Activated naive CD4-positive, alpha-beta T cell treated with anti-CD3 and anti-CD28 coated beads, Interleukin-2, amount 50 U/mL, for 16 hours (primary cell): ENCODE data around the gene THADA.

Experiments used
- DNase-seq: peaks from one replicate; pipeline ENCODE4 v3.0.0-alpha.2; 2020

The THADA gene

GRCh38 chr2:43490252-43490786, 105.5 kb downstream of the THADA start:
- no peak for DNase-seq

- DNase-seq, result no peak
Observed at GRCh38 chr2:43488737-43489136, 107.1 kb downstream of the THADA start.

GRCh38 chr2:43486603-43487002, 109.2 kb downstream of the THADA start:
- no peak for DNase-seq

- DNase-seq, result no peak
Observed at GRCh38 chr2:43484323-43484930, 111.4 kb downstream of the THADA start.

- no peak for DNase-seq
Observed at GRCh38 chr2:43482961-43483360, 112.9 kb downstream of the THADA start.

- no peak for DNase-seq
Observed at GRCh38 chr2:43481927-43482542, 113.8 kb downstream of the THADA start.

GRCh38 chr2:43480874-43481273, 115.0 kb downstream of the THADA start:
- DNase-seq, result no peak

GRCh38 chr2:43478412-43479086, 117.3 kb downstream of the THADA start:
- DNase-seq, result no peak

- DNase-seq, result no peak
Observed at GRCh38 chr2:43475922-43476321, 119.9 kb downstream of the THADA start.

GRCh38 chr2:43475137-43475846, 120.5 kb downstream of the THADA start:
- DNase-seq, result no peak

GRCh38 chr2:43474273-43474672, 121.6 kb downstream of the THADA start:
- no peak for DNase-seq

- no peak for DNase-seq
Observed at GRCh38 chr2:43473767-43474166, 122.1 kb downstream of the THADA start.

- no peak for DNase-seq
Observed at GRCh38 chr2:43472527-43473194, 123.2 kb downstream of the THADA start.

GRCh38 chr2:43469713-43470112, 126.1 kb downstream of the THADA start:
- no peak for DNase-seq

GRCh38 chr2:43469094-43469493, 126.7 kb downstream of the THADA start:
- no peak for DNase-seq

- no peak for DNase-seq
Observed at GRCh38 chr2:43467891-43468290, 127.9 kb downstream of the THADA start.

- no peak for DNase-seq
Observed at GRCh38 chr2:43465234-43465633, 130.6 kb downstream of the THADA start.

GRCh38 chr2:43464590-43464989, 131.2 kb downstream of the THADA start:
- no peak for DNase-seq

- no peak for DNase-seq
Observed at GRCh38 chr2:43462866-43463641, 132.8 kb downstream of the THADA start.

GRCh38 chr2:43461453-43462073, 134.3 kb downstream of the THADA start:
- DNase-seq, result no peak

- DNase-seq, result no peak
Observed at GRCh38 chr2:43460611-43461365, 135.1 kb downstream of the THADA start.
